Measurements from ENCODE around the gene TFAP2E.

DNA sequence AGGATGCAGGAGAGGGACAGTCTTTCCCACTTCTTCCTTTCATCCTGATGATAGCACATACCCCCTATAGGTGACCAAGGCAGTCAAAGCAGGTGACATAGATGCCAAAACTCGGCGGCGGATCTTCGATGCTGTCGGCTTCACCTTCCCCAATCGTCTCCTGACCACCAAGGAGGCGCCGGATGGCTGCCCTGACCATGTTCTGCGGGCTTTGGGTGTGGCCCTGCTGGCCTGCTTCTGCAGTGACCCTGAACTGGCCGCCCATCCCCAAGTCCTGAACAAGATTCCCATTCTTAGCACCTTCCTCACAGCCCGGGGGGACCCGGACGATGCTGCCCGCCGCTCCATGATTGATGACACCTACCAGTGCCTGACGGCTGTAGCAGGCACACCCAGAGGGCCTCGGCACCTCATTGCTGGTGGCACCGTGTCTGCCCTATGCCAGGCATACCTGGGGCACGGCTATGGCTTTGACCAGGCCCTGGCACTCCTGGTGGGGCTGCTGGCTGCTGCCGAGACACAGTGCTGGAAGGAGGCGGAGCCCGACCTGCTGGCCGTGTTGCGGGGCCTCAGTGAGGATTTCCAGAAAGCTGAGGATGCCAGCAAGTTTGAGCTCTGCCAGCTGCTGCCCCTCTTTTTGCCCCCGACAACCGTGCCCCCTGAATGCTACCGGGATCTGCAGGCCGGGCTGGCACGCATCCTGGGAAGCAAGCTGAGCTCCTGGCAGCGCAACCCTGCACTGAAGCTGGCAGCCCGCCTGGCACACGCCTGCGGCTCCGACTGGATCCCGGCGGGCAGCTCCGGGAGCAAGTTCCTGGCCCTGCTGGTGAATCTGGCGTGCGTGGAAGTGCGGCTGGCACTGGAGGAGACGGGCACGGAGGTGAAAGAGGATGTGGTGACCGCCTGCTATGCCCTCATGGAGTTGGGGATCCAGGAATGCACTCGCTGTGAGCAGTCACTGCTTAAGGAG, 12.6 kb upstream of the TFAP2E start:
- TF ChIP-seq, protein P1, sequence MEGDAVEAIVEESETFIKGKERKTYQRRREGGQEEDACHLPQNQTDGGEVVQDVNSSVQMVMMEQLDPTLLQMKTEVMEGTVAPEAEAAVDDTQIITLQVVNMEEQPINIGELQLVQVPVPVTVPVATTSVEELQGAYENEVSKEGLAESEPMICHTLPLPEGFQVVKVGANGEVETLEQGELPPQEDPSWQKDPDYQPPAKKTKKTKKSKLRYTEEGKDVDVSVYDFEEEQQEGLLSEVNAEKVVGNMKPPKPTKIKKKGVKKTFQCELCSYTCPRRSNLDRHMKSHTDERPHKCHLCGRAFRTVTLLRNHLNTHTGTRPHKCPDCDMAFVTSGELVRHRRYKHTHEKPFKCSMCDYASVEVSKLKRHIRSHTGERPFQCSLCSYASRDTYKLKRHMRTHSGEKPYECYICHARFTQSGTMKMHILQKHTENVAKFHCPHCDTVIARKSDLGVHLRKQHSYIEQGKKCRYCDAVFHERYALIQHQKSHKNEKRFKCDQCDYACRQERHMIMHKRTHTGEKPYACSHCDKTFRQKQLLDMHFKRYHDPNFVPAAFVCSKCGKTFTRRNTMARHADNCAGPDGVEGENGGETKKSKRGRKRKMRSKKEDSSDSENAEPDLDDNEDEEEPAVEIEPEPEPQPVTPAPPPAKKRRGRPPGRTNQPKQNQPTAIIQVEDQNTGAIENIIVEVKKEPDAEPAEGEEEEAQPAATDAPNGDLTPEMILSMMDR (IDR thresholded peaks at IDR 0.05): no peak
- TF ChIP-seq ZFX (IDR thresholded peaks at IDR 0.05; ENCODE audit: borderline replicate concordance): no peak

Measured in 22Rv1 (cell line).